OCI-LY1 (cell line): ENCODE data around the gene ACTL10.

Experiments
- CTCF ChIP-seq: fragments of 200-600 bp; sonication (generic), shearing (Covaris generic); IDR thresholded peaks from 2 replicates; pipeline ENCODE4 v1.5.1; 2017; ENCODE audit warnings: mild to moderate bottlenecking, antibody characterized with exemption, low read length, moderate library complexity, mixed read lengths
- EZH2 ChIP-seq: fragments of 200-600 bp; sonication (generic), shearing (Covaris generic); IDR thresholded peaks from 2 replicates; pipeline ENCODE4 v1.8.0; 2017; ENCODE audit warnings: borderline replicate concordance, mixed run types, mild to moderate bottlenecking, antibody characterized with exemption, low read length, moderate library complexity, mixed read lengths

GRCh38 chr20:33681288-33681687, 14.5 kb downstream of the ACTL10 start:
- no peak for TF ChIP-seq CTCF
- no peak for TF ChIP-seq EZH2
